Right cardiac atrium (tissue), 5 donors: ENCODE measurements around the gene ZNF135. TPM values are rescaled to one million over a fixed set of nuclear protein-coding genes. Genes with fewer than 3 reads are reported as not detected.

Experiments used
- ATAC-seq, 2 donors: fragments of 200-7000 bp; cut with Tn5 transposase; one replicate each; pipeline versions ENCODE4 v1.8.0 to v1.9.1; 2020; ENCODE audit warnings: moderate library complexity in 2 of 2, mild to moderate bottlenecking in 1 of 2
- DNase-seq, 3 donors: peaks; one replicate each; pipeline ENCODE4 v3.0.0-alpha.2; 2020
- H3K27ac ChIP-seq: one replicate; pipeline ENCODE4 v1.5.1; 2013; ENCODE audit warnings: mild to moderate bottlenecking, low read length, control low read depth, moderate library complexity
- H3K27me3 ChIP-seq: one replicate; pipeline ENCODE4 v1.6.1; 2013; ENCODE audit not compliant: control insufficient read depth, insufficient read depth
- H3K4me1 ChIP-seq: one replicate; pipeline ENCODE4 v1.6.1; 2013; ENCODE audit warnings: low read length; ENCODE audit not compliant: control insufficient read depth, insufficient read depth
- H3K4me3 ChIP-seq: one replicate; pipeline ENCODE4 v1.5.1; 2013; ENCODE audit warnings: low read length, control low read depth
- H3K9me3 ChIP-seq: one replicate; pipeline ENCODE4 v1.6.1; 2013; ENCODE audit warnings: low read length; ENCODE audit not compliant: control insufficient read depth
- WGBS: extraction: QIAGEN DNeasy Blood & Tissue Kit; methylation state at CpG from one replicate; pipeline ENCODE4 v1.1.7; 2013; 5-methylcytosine and 5-hydroxymethylcytosine counted together
- intact Hi-C, 4 donors: fragments of 100-400 bp; cut with DNase I; formaldehyde crosslinking; loops; one replicate each; pipeline versions ENCODE4 v1.11.0 to v1.14.0; 2022 to 2023
- polyA plus RNA-seq: library from polyadenylated mRNA; stranded (reverse); fragments of 200-250 nt; gene quantifications from one replicate; pipeline ENCODE4 v1.2.3, GENCODE V29; 2013
- total RNA-seq, 4 donors: library from RNA; stranded (reverse); fragmentation: NEBNext Ultra II Directional; extraction: Animal tissue kit (Norgen Biotek cat#: 25700); gene quantifications; one replicate each; pipeline ENCODE4 v1.2.1, GENCODE V29; 2021
- donor health status: healthy with polysubstance abuse.
- donor health status: DM: no; HTN: yes; CAD: no.
- donor health status: DM: no; HTN: no; CAD: no.
- donor health status: DM: no; HTN: yes; CAD: no; lungs with severe emphysema.
- donor health status: DM: yes; HTN: yes; CAD: no.

Gene ZNF135
- total and polyA plus RNA-seq, 5 donors, result 2.8 to 5.1 (median 4.2) TPM

GRCh38 chr19:58034477-58034793 lies 24.6 kb upstream of the ZNF135 start:
- Histone ChIP-seq H3K9me3 (no peaks in the 10 kb centered on the region), H3K4me1 (no peaks in the 10 kb centered on the region), H3K27me3 (no peaks in the 10 kb centered on the region), H3K4me3 (peak overlapping the region; percentile 78), H3K27ac (no peak overlapping the region)
- ATAC-seq, result peak in 1 of 2 donors; percentile 3
- intact Hi-C loops, result no loop called here
- no peak for DNase-seq
- WGBS, result 4% methylated on average over 20 of the region's 20 CpGs

DNA sequence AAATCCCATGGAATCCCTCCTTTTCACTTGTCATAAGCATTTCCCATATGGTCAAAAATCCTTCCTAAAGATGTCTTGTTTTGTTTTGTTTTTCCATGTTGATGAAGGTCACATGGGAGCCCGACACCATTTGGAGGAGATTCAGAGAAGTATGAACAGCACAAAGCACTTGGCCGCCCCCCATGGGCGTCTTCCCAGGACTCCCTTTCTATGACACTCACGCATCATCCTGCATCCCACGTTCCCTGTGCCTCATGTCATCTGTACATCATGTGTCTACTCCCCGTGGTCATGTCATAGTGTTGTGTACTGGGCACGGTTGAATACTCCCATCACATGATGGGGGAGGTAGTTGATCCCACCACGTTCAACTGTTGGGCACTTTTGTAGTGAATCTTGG lies 23.2 kb upstream of the ZNF135 start:
- intact Hi-C loops, result no loop called here
- Histone ChIP-seq H3K27me3 (no peaks in the 10 kb centered on the region), H3K9me3 (no peaks in the 10 kb centered on the region), H3K4me3 (no peak overlapping the region), H3K27ac (no peak overlapping the region), H3K4me1 (no peaks in the 10 kb centered on the region)
- DNase-seq, result peak in 1 of 3 donors; percentile 6
- WGBS, result 68% methylated on average over 8 of the region's 8 CpGs
- ATAC-seq, result no peak

GRCh38 chr19:58037927-58038687 lies 21.0 kb upstream of the ZNF135 start:
- H3K27me3 ChIP-seq, result no peaks in the 10 kb centered on the region
- no peak overlapping the region for H3K27ac ChIP-seq
- no peaks in the 10 kb centered on the region for H3K4me1 ChIP-seq
- peaks cover 2% of the 10 kb centered on the region for H3K9me3 ChIP-seq
- DNase-seq (peak in 1 of 3 donors; percentile 52), ATAC-seq (no peak)
- no peak overlapping the region for H3K4me3 ChIP-seq
- intact Hi-C loops, result no loop called here
- WGBS, result 12% methylated on average over 44 of the region's 44 CpGs

DNA sequence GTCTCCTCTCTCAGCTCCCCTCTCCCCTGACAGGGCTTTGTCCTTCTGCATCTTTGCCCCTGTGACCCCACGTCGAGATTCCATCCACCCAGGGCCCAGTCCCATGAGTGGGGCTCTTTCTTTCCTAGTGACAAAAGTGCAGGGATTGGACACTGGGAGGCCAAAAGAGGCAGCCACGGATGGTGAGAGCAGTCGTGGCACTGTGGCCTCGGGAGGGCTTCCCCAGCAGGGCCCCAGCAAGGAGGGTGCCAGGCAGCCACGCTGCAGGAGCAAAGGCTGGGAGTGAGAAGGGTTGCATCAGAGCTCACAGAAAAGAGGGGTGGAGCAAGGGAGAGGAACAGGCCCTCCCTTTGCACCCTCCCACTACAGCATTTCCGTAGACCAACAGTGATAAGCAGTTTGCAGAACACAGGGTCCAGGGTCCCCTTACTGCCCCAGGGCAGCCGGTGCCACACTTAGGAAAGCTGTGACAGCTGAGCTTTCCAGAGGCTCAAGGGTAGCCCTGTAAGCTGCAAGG lies 20.3 kb upstream of the ZNF135 start:
- WGBS, result 15% methylated on average over 8 of the region's 8 CpGs
- Histone ChIP-seq H3K4me1 (no peaks in the 10 kb centered on the region), H3K27ac (no peak overlapping the region), H3K27me3 (no peaks in the 10 kb centered on the region), H3K9me3 (peaks cover 3% of the 10 kb centered on the region), H3K4me3 (no peak overlapping the region)
- ATAC-seq, result no peak
- intact Hi-C loops, result no loop called here
- no peak for DNase-seq

DNA sequence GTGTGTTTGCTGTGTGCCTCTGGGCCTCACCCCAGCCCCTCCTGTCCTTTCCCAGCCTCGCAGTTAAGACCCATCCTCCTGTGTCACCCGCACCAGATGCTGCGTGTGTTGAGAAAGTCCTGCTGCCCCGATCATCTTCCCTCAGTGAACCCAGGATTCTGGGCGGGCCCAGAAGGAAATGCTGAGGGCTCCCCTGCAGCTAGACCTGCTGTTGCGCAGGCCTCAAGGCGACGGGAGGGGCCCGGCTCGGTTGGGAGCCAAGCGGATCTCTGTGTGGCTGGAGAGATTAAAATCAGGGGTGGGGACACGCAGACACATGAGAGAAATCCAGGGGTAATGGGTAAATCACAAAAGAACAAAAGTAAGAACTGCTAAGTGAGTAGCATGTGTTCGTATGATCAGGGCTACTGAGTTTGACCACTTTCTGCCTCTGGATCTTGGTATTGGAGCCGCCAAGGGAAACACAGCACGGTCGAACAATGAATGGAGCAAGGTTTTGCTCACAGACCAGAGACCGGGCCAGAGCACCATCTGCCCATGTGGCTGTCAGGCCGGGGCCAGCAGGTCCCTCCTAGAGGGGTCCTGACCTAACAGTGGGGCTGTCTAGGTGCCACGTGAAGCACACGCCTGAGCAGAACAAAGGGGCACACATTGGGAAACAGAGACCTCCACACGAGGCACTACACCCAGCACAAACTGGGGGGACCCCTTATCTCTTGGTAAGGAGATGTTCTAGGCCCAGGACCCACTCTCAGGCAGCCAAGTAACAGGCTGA lies 18.1 kb upstream of the ZNF135 start:
- H3K4me3 ChIP-seq, result no peak overlapping the region
- H3K27me3 ChIP-seq, result no peaks in the 10 kb centered on the region
- no peak for ATAC-seq
- WGBS, result 82% methylated on average over 21 of the region's 21 CpGs
- H3K9me3 ChIP-seq, result peaks cover 3% of the 10 kb centered on the region
- DNase-seq, result no peak
- no peaks in the 10 kb centered on the region for H3K4me1 ChIP-seq
- H3K27ac ChIP-seq, result no peak overlapping the region
- intact Hi-C loops, result no loop called here

GRCh38 chr19:58042495-58043340 lies 16.4 kb upstream of the ZNF135 start:
- intact Hi-C loops, result no loop called here
- H3K4me1 ChIP-seq, result no peaks in the 10 kb centered on the region
- no peak overlapping the region for H3K27ac ChIP-seq
- ATAC-seq (no peak), DNase-seq (no peak)
- H3K9me3 ChIP-seq, result peaks cover 3% of the 10 kb centered on the region
- no peaks in the 10 kb centered on the region for H3K27me3 ChIP-seq
- 34% methylated on average over 54 of the region's 54 CpGs for WGBS
- no peak overlapping the region for H3K4me3 ChIP-seq

DNA sequence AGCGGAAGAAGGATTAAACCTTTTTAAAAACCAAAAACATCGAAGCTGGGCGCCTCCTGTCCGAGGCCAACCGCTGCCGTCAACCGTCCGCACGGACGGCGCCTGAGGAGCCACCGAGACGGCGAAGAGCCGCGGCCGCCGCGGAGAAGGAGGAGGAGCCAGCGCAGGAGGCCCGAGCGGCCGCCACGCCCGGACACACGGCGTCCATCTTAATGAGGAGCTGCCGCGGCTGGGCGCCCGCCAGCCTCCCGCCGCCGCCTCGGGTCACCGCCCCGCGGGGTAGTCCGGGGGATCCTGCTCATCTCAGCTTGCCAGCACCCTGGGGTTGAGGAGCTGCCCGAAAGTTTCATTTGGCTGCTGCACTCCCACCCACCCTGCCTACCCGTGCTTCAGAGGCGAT lies 14.7 kb upstream of the ZNF135 start:
- Histone ChIP-seq H3K4me1 (no peaks in the 10 kb centered on the region), H3K27ac (no peak overlapping the region), H3K4me3 (no peak overlapping the region), H3K27me3 (no peaks in the 10 kb centered on the region), H3K9me3 (peaks cover 3% of the 10 kb centered on the region)
- DNase-seq (no peak), ATAC-seq (no peak)
- intact Hi-C loops, result no loop called here
- 54% methylated on average over 41 of the region's 42 CpGs for WGBS

DNA sequence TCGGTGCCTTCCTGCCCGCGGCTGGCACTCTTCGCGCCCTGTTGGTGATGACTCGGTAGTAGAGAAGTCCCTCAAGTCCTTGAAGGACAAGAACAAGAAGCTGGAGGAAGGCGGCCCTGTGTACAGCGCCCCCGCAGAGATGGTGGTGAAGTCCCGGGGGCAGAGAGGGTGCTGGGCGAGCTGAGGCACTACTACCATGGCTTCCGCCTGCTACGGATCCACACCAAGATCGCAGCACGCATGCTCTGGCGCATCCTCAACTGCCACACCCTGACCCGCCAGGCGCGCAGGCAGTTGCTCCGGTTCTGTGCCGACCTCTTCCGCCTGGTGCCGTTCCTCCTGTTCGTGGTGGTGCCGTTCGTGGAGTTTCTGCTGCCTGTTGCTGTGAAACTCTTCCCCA lies 14.2 kb upstream of the ZNF135 start:
- ATAC-seq (no peak), DNase-seq (no peak)
- no peaks in the 10 kb centered on the region for H3K27me3 ChIP-seq
- WGBS, result 92% methylated on average over 26 of the region's 26 CpGs
- H3K27ac ChIP-seq, result no peak overlapping the region
- H3K9me3 ChIP-seq, result peaks cover 3% of the 10 kb centered on the region
- no peak overlapping the region for H3K4me3 ChIP-seq
- no peaks in the 10 kb centered on the region for H3K4me1 ChIP-seq
- intact Hi-C loops, result no loop called here

GRCh38 chr19:58045411-58046050 lies 13.6 kb upstream of the ZNF135 start:
- WGBS, result 94% methylated on average over 24 of the region's 24 CpGs
- H3K4me1 ChIP-seq, result no peaks in the 10 kb centered on the region
- no peak for ATAC-seq
- intact Hi-C loops, result no loop called here
- no peaks in the 10 kb centered on the region for H3K27me3 ChIP-seq
- no peak overlapping the region for H3K4me3 ChIP-seq
- no peak for DNase-seq
- H3K9me3 ChIP-seq, result peaks cover 3% of the 10 kb centered on the region
- no peak overlapping the region for H3K27ac ChIP-seq

DNA sequence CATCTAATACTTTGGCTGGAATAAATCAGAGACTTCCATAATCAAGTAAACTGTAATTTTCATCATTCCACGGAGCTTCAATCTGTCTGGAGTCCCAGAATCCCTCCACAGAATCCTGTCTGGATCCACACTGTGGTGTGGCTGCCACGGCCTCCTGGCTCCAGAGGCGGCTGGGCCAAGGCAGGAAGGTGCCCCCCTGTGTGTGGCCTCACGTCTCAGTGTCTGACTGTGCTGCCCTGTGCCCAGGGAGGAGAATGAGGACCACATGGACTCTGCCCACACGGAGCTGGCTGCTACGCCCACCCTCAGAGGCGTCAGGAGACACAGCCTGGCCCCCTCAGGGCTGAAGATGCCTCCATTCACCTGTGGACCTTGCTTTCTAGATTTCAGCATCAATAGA lies 12.2 kb upstream of the ZNF135 start:
- WGBS, result 85% methylated on average over 7 of the region's 7 CpGs
- Histone ChIP-seq H3K27me3 (no peaks in the 10 kb centered on the region), H3K4me3 (no peak overlapping the region), H3K4me1 (no peaks in the 10 kb centered on the region), H3K9me3 (peaks cover 3% of the 10 kb centered on the region), H3K27ac (no peak overlapping the region)
- no peak for ATAC-seq
- no peak for DNase-seq
- intact Hi-C loops, result no loop called here
